Activated T-helper 9 cell treated with anti-CD3 and anti-CD28 coated beads, Interleukin-2, amount 50 U/mL, for 16 hours (primary cell): ENCODE results near the gene NCAPD2.
"Not testable (repeated sequence)": the region's sequence is repeated elsewhere in the genome, so short reads cannot be mapped to it uniquely, and the experiment has no call there.

Experiments used
- DNase-seq: peaks from one replicate; pipeline ENCODE4 v3.0.0-alpha.2; 2020; ENCODE audit warnings: low read depth

Gene NCAPD2

DNA sequence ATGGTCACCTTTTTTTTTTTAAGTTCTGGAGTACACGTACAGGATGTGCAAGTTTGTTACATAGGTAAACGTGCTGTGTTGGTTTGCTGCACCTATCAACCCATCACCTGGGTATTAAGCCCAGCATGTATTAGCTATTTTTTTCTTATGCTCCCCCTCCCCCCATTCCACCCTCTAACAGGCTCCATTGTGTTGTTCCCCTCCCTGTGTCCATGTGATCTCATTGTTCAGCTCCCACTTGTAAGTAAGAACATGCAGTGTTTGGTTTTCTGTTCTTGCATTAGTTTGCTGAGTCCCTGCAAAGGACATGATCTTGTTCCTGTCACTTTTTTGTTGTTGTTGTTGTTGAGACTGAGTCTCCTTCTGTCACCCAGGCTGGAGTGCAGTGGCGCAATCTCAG is 3.4 kb downstream of the NCAPD2 start:
- DNase-seq, result not testable (repeated sequence)

DNA sequence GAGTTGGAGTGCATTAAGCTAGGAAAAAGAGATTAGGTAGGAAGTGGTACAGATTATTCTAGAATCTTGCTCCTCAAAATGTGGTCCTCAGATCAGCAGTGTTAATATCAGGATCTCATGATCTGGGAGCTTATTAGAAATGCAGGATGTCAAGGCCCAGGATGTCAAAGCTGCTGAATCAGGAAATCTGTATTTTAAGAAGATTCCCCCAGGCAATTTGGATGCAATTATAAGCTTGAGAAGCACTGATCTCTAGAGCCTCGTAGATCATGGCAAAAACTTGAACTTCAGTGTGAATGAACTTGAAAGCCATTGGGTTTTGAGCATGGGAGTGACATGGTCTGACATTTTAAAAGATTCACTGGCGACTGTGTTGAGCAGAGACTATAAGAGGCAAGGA is 6.6 kb downstream of the NCAPD2 start:
- no peak for DNase-seq

DNA sequence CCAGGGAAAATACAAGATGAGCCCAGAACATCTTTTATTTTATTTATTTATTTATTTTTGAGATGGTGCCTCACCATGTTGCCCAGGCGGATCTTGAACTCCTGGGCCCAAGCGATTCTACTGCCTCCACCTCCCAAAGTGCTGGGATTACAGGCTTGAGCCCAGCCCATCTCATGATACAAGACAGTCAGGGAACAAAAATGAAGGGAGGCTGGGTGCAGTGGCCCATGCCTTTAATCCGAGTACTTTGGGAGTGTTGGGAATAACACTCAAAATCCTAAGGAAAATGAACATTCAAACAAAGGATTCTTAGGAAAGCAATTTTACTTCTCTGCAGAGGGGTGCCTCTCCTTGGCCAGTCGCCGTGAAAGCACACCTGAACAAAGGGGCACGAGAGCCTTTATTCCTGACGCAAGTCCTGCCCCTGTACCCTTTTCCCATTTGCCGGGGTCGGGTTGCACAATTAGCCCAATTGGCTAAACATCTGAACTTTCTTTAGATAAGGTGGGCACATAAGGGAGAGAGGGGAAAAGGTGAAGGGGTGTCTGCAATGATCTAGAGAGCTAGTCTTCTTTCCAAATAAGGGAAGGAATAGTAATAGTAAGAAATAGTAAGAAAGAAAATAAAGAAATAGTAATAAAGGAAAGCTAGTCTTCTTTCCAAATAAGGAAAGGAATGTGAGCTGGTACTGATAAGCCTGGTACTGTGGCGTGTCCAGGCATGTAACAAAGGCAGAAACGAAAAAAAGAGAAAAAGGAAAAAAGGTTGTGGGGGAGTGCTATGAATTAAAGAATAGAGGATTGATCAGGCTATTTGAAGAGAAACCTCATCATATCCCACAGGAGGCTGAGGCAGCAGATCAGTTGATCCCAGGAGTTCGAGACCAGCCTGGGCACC is 13.4 kb downstream of the NCAPD2 start:
- no peak for DNase-seq

DNA sequence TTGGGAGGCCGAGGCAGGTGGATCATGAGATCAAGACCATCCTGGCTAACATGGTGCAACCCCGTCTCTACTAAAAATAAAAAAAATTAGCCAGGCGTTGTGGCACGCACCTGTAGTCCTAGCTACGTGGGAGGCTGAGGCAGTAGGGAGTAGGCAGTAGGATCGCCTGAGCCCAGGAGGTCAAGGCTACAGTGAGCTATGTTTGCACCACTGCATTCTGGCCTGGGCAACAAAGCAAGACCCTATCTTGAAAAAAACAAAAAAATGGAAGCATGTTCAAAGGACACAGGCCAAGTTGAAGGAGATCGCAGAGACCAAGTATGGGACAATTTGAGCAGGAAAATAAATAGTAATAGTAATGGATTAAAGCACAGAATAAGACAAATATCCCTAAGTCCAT is 14.2 kb downstream of the NCAPD2 start:
- no peak for DNase-seq

DNA sequence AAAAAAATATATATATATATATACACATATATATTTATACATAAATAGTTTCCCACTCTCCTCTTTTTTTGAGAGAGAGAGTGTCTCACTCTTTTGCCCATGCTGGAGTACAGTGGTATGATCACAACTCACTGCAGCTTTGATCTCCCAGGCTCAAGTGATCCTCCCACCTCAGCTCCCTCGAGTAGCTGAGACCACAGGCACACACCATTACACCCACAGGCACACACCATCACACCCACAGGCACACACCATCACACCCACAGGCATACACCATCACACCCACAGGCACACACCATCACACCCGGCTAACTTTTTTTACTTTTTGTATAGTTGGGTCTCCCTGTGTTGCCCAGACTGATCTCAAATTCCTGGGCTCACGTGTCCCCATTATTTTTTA is 26.3 kb downstream of the NCAPD2 start:
- no peak for DNase-seq

DNA sequence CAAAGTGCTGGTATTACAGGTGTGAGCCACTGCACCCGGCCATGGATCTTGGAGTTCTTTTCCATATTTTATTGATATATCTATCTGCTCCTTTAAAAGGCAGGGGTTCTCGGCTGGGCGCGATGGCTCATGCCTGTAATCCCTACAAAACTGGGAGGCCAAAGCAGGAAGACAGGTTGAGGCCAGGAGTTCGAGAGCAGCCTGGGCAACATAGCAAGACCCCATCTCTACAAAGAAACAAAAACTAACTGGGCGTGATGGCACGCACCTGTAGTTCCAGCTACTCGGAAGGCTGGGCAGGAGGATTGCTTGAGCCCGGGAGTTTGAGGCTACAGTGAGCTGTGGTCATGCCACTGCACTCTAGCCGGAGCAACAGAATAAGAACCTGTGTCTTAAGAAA is 28.3 kb downstream of the NCAPD2 start:
- DNase-seq, result no peak

DNA sequence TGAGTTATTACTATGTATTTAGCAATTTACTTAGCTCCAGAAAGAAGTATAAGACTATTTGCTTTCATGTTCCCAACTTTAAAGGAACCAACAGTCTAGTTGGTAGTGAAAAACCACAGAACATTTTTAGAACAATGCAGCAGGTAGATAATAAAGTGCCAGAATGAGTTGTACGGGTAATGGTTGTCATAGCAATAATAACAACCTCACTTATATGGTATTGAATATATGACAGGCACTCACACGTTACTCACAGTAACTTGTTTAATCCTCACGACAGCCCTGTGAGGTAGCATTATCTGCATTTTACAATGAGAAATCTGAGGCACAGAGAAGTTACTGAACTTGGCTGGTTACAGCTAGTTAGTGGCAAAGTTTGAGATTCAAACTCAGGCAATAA is 29.8 kb downstream of the NCAPD2 start:
- DNase-seq, result no peak

DNA sequence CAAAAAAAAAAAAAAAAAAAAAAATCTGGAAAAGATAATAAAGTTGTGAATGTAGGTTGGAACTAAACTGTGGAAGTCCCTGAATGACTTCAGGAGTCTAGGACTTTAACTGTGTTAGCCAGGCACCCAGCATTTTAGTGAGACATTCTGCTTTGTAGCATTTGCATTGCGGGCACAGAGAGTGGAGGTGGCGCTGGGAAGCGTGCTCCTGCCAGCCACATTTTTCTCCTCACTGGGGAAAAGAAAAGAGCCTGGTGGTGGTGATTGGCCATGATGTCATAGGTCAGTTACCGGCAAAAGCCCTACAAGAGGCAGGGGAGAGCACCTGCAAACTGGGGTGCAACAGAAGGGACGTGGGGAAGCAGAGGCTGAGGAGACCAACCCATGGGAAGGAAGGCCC is 30.7 kb downstream of the NCAPD2 start:
- DNase-seq, result no peak

DNA sequence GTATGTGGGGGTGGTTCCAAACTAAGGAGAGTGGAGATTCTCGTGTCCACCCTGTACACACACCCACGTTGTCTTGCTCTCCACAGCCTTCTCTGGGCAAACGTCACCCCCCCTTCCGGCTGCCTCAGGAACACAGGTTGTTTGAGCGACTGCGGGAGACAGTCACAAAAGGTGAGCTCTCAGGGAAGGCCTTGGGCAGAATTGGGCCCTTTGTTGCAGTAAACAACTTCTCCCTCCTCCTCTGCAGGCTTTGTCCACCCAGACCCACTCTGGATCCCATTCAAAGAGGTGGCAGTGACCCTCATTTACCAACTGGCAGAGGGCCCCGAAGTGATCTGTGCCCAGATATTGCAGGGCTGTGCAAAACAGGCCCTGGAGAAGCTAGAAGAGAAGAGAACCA is 32.3 kb downstream of the NCAPD2 start:
- no peak for DNase-seq

DNA sequence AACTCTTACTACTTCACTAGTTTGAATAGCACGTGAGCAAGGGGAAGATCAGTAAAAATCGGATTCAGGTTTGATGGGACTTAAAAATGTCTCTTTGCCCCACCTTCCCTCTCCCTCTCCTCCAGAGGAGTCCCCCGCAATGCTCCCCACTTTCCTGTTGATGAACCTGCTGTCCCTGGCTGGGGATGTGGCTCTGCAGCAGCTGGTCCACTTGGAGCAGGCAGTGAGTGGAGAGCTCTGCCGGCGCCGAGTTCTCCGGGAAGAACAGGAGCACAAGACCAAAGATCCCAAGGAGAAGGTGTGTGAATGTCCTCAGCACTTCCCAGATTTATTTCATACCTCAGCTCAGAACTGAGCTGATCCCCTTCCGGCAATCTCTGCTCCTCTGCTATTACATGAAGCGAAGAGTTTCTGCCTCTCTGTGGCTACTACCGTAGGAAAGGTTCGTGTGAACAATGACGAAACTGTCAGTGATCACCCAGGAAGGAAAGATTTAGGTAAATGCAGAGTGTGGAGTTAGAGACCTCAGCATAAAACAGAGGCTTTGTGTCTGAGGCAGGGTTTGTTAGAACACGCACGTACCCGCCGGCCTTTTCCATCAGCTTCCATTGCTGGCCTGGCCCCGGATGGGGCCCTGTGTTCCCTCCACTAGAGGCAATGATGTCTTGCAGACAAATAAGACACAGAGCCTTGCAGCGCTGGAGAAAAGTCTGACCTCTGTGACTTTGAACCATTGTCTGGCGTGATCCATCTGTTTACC is 33.0 kb downstream of the NCAPD2 start:
- no peak for DNase-seq

DNA sequence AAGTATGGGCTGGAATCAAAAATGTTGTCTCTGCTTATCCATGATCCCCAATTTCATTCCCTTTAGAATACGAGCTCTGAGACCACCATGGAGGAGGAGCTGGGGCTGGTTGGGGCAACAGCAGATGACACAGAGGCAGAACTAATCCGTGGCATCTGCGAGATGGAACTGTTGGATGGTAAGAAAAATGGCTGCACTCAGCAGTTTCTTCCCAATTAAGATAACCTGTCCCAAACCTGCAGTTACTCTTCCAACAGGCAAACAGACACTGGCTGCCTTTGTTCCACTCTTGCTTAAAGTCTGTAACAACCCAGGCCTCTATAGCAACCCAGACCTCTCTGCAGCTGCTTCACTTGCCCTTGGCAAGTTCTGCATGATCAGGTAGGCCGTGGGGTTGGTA is 33.8 kb downstream of the NCAPD2 start:
- DNase-seq, result no peak

DNA sequence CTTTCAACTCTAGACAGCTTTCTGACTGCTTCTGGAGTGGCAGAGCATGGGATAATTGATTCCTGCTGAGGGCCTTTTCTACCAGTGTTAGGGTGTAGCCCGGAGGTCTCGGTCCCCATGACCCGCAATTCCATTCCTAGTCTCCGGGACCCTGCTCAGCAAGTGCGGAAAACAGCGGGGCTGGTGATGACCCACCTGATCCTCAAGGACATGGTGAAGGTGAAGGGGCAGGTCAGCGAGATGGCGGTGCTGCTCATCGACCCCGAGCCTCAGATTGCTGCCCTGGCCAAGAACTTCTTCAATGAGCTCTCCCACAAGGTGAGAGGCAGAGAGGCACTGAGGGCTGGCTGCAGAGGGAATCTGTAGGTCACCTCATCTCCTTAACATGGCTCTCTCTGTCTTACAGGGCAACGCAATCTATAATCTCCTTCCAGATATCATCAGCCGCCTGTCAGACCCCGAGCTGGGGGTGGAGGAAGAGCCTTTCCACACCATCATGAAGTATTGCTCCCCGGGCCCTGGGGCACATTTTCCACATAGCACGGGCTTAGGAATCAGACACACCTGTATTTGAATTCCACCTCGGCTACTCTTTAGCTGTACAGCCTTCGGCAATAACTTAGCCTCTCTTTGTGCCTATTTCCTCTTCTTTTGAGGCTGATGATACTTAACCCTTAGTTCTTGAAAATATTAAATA is 34.8 kb downstream of the NCAPD2 start:
- no peak for DNase-seq

DNA sequence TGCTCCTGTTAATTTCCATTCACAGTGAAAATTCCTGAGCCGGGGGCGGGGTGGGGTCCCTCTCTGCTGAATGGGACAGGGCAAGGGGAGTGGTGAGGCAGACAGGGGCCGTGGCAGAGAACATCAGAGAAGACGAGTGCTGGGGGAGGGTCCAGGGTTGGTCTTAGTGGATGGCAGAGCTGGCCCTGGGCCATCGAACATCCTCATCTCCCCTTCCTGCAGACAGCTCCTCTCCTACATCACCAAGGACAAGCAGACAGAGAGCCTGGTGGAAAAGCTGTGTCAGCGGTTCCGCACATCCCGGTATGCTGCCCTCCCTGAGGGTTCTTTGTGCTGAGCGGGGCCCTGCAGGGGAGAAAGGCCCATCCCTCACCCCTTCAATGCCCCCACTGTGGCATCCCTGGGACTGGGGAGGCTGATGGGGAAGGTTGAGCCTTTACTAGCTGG is 35.4 kb downstream of the NCAPD2 start:
- DNase-seq, result no peak

DNA sequence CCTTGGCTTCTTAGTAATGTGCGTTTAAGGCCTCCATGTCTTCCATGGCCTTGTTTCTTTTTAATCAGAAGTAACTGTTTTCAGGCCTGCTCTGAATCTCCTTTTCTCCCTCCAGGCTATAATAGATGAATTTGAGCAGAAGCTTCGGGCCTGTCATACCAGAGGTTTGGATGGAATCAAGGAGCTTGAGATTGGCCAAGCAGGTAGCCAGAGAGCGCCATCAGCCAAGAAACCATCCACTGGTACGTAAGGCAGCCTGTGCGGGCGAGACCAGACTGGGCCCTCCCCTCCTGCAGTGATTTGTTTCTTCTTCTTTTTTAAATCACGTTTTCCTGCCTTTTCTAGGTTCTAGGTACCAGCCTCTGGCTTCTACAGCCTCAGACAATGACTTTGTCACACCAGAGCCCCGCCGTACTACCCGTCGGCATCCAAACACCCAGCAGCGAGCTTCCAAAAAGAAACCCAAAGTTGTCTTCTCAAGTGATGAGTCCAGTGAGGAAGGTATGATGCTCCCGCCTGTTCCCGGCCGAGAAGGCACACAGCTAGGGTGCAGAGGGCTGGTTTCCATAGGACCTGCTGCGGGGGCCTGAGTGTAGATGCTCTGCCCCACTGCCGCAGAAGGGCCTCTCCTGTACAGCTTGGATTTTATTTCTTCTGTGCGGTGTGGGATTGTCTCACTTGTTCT is 36.8 kb downstream of the NCAPD2 start:
- DNase-seq, result no peak

DNA sequence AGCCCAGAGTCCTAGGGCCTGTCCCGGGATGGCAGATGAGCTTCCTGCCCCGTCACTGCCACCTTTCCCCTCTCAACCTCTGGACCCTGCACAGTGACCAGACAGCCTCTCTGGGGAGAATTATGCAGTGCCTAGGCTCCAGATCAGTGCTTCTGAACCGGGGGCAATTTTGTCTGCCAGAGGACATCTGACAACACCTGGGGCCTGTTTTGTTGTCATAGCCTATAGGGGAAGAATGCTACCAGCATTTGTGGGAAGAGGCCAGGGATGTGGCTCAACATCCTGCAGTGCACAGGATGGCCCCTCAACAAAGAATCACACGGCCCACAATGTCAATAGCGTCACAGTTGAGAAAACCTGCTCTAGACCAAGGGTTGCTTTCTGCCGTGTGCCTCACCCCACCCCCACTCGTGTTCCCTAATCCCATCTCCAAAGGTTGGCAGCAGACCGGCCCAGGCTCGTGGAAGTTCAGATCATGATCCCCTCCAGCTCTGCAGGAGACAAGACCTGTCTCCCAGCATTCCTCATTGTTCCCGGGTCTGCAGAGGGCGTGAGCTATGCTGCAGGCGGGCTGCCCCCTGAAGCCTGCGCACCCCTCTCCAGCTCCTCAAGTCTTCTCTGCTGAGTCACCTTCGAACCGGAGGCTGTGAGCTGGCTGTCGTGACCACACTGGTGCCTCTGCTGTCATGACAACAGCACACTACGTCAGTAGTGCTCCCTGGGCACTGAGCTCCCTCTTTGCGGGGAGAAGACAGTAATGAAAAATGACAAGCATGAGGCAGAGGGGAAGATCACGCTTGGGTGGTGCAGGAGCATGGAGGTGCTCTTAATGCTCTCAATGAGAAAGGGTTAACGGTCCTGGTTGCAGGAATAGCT is 38.4 kb downstream of the NCAPD2 start:
- DNase-seq, result peak; percentile 80

DNA sequence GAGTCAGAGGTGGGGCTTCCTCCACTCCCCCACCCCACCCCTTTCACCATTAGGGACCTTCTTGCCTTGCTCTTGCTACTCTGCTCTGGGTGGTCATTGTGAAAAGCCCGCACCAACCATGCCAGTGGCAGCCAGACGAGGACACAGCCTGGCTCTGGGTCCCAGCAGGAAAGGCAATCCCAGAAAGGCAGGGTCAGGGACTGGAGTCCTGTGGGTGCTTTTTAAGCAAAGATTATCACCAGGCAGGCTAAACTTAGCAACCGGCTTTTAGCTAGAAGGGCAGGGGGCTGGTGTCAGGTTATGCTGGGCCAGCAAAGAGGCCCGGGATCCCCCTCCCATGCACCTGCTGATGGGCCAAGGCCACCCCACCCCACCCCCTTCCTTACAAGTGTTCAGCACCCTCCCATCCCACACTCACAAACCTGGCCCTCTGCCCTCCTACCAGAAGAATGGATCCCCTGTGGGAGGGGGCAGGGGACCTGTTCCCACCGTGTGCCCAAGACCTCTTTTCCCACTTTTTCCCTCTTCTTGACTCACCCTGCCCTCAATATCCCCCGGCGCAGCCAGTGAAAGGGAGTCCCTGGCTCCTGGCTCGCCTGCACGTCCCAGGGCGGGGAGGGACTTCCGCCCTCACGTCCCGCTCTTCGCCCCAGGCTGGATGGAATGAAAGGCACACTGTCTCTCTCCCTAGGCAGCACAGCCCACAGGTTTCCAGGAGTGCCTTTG is 39.2 kb downstream of the NCAPD2 start:
- no peak for DNase-seq

DNA sequence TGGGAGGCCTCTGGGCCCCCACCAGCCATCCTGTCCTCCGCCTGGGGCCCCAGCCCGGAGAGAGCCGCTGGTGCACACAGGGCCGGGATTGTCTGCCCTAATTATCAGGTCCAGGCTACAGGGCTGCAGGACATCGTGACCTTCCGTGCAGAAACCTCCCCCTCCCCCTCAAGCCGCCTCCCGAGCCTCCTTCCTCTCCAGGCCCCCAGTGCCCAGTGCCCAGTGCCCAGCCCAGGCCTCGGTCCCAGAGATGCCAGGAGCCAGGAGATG is 39.7 kb downstream of the NCAPD2 start:
- no peak for DNase-seq

DNA sequence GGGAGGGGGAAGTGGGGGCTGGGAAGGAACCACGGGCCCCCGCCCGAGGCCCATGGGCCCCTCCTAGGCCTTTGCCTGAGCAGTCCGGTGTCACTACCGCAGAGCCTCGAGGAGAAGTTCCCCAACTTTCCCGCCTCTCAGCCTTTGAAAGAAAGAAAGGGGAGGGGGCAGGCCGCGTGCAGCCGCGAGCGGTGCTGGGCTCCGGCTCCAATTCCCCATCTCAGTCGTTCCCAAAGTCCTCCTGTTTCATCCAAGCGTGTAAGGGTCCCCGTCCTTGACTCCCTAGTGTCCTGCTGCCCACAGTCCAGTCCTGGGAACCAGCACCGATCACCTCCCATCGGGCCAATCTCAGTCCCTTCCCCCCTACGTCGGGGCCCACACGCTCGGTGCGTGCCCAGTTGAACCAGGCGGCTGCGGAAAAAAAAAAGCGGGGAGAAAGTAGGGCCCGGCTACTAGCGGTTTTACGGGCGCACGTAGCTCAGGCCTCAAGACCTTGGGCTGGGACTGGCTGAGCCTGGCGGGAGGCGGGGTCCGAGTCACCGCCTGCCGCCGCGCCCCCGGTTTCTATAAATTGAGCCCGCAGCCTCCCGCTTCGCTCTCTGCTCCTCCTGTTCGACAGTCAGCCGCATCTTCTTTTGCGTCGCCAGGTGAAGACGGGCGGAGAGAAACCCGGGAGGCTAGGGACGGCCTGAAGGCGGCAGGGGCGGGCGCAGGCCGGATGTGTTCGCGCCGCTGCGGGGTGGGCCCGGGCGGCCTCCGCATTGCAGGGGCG is 40.2 kb downstream of the NCAPD2 start, which contains the start of gene GAPDH:
GAPDH (plus strand) TSS at position 595 of the 772 bp plus-strand sequence. CDS start 316 bp downstream, outside the sequence.
- peak; percentile 81 for DNase-seq

DNA sequence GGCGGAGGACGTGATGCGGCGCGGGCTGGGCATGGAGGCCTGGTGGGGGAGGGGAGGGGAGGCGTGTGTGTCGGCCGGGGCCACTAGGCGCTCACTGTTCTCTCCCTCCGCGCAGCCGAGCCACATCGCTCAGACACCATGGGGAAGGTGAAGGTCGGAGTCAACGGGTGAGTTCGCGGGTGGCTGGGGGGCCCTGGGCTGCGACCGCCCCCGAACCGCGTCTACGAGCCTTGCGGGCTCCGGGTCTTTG is 40.7 kb downstream of the NCAPD2 start:
- peak; percentile 76 for DNase-seq
